HG03432 (cell line): ENCODE measurements around the gene CCDC158.
"Not testable (repeated sequence)": the region's sequence is repeated elsewhere in the genome, so short reads cannot be mapped to it uniquely, and the experiment has no call there.

Experiments
- ATAC-seq: cut with Tn5 transposase; IDR thresholded peaks from one replicate; pipeline ENCODE4 v1.9.1; 2021; ENCODE audit warnings: mild to moderate bottlenecking, moderate library complexity; ENCODE audit not compliant: unreplicated experiment

CCDC158 gene

DNA sequence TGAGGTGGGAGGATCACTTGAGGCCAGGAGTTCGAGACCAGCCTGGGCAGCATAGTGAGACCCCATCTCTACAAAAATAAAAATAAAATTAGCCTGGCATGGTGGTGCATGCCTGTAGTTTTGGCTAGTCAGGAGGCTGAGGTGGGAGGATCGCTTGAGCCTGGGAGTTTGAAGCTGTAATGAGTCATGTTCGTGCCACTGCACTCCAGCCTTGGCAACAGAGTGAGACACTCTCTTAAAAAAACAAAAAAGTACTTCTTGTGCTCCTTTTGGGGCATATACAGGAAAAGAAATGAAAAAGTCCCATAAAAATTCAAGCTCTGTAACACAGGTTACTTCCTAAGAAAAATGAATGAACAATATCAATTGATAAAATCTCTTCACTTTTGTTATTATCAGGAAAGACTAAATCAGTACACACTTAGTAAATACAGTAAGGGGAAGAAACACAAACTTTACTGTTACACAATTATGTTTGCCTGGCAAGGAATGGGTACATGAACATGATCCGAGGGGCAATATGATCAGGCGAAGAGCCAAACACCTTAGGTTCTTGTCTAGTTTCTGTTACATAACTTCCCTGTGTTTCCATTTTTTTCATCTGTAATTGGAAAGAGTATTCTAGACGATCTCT is 46.9 kb downstream of the CCDC158 start:
- no peak for ATAC-seq

DNA sequence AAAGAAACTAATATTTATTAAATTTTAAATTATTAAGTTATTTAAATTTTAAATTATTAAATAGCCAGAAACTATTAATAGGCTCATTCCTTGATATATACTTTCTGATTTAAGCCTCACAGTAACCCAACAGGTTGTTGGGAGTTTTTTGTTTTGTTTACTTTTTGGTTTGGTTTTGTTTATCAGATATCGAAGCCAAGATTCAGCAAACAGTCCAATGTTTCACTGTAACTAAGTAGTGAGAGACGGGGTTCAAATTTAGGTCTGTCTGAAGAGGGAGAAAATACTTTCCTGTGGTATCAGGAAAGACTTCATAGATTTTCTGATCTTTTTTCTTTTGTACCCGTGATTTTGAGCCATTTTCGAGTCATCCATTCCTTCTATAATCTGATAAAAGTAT is 54.2 kb downstream of the CCDC158 start:
- no peak for ATAC-seq

- ATAC-seq = no peak
Measured at GRCh38 chr4:76365636-76366035, 55.3 kb downstream of the CCDC158 start.

DNA sequence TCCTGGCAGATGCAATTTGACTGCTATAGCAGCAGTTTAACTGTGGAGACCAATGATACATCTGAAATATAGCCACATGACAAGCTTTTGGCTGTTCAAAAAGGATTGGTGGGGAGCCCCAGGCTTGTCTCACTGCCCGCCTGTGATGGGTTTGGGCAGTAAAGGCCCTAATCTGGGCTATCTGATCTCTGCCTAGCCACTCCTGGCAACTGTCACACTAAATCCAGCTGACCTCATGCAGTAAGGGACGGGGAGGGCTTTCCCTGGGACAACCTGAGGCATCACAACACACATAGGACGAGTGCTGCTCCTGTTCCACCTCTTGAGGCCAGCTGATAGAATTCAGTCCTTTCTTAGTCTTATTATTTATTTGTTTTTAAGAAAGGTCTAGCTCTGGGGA is 56.2 kb downstream of the CCDC158 start:
- no peak for ATAC-seq

DNA sequence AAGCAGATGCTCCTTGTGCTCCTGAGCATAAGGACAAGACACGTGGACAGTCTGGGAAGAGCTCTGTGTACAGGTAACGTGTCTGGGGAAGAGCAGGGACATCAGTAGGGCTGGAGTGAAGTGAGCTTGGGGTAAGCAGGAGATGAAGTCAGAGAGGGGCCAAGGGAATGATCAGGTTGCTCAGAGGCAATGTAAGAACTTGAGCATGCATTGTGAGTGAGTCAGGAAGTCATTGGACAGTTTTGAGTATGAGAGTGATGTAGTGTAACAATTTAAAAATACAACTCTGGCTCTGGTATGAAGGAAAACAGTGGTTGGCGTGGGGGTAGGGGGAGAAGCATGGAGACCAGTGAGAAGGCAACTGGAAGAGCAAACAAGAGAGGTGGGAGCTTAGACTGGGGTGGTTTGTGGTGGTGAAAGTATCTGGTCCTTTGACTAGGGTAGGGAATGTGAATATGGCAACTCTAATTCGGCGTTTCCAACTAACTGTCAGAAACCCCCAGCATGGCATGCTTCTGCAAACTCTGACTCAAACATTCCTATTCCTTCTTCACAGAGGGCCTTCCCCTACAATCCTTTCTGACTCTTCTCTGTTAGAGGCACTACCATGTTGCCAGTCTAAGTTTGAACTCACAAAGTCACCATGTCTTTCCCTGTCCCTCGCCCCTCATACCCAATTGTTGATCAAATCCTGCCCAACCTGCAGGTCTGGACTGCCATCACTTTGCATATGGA is 57.2 kb downstream of the CCDC158 start:
- no peak for ATAC-seq

DNA sequence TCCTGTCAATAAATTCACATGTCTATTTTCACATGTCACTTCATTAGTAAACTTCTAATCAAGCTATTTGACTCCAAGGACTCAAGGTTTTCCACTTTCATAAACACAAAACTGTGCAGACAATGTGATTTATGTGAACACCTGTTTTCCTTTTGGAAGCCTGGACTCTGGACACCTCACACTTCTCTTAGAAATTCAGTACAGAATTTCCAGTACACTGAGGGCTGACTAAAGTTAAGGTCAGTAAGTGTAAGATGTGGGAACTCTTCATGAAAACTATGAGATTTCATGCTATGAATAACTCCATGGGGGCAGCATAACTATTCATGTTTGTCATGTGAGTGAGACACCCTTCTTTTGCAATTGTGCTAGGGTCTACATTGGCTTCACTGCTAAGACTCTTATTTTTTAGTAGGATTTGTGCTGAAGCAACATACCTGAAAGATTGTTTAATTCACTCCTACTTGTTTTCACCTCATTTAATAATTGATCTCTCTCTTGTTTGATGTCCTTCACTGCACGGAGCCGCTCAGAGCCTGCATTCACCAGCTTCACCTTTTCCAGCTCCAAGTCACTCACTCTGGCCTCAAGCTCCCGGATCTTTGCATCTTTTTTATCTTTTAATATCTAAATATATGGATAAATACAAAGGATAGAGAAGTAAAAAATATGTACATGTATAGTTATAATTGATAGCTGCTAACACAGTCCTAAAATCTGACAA is 59.1 kb downstream of the CCDC158 start:
- no peak for ATAC-seq

DNA sequence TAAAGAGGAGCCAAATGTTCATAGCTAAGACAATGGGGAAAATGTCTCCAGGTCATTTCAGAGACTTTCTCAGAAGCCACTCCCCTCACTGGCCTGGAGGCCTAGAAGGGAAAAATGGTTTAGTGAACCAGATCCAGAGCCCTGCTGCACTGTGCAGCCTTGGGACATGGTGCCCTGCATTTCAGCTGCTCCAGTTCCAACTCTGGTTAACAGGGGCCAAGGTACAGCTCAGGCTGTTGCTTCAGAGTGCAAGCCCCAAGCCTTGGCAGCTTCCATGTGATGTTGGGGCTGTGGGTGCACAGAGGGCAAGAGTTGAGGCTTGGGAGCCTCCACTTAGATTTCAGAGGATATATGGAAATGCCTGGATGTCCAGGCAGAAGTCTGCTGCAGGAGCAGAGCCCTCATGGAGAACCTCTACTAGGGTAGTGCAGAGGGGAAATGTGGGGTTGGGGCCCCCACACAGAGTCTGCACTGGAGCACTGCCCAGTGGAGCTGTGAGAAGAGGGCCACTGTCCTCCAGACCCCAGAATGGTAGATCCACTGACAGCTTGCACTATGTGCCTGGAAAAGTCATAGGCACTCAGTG is 61.0 kb downstream of the CCDC158 start:
- ATAC-seq = not testable (repeated sequence)

DNA sequence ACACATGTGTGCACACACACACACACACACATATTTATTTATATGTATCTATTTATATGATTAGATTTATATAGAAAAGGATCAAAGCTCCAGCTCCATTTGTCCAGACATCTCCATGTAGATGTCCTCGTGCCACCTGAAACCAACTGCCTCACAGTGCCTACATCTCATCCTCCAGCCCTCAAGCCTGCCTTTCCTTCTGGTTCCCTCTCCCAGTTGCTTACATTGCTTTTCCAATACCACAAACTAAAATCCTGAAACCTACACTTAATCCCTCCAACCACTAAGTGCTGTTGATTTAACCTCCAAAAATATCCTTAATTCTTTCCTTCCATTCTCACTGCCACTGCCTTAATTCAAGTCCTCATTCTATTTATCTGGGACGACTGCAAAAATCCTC is 63.0 kb downstream of the CCDC158 start:
- ATAC-seq = no peak

DNA sequence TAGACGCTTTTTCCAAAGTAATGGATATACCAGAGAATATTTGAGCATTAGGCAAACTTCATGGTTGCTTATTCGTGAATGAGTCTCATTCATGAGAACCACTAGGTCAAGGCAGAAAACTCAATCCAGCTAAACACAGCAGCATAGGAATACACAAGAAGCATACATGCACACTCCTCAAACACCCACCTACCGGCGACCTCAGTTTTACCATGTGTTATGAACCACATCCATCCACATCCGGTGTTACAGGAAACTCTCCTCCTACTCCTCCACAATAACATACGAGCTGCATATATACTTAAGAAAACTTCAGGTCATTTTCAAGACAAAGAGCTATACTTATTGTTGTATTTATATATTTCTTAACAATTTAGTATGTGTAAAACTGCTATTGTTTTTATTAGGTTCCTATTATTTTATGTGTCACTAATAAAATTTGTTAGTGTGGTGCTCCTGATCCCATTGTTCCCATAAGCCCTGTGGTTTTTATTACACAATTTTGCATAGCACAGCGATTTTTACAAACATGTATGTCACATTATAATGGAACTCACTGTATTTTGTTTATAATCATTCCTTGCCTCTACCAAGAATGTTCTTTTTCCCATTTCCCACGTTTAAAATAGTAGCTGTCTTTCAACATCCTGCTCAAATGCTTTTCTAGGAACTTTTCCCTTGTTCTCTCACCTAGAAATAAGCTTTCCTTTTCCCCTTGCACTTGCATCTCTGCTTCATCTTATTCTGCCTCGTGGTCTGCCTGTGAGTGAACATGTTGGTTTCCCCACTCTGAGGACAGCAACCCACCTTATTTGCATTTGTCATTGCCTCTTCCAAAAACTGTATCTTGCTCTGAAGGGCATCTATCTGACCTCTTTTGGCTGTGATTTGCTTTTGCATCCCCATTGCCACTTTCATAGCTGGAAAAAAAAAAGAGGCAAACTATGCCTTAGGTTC is 66.1 kb downstream of the CCDC158 start:
- ATAC-seq = no peak

DNA sequence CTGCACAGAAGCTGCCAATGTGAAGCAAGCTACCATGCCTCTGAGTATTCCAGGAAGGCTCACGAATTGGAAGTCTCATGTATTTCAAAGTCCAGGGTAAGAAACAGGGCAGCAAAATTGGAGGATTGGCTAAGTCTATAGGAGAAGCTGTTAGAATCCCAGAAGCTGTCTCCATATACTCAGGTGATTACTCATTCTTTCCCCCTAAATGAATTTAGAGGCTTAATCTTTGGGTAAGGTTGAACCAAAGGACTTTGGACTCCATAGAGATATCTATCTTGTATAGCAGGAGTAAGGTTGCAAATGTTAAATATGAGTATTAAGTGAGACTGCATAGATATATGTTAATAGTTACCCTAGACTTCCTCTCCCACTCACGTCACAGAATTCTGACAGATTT is 78.1 kb downstream of the CCDC158 start:
- ATAC-seq = no peak

DNA sequence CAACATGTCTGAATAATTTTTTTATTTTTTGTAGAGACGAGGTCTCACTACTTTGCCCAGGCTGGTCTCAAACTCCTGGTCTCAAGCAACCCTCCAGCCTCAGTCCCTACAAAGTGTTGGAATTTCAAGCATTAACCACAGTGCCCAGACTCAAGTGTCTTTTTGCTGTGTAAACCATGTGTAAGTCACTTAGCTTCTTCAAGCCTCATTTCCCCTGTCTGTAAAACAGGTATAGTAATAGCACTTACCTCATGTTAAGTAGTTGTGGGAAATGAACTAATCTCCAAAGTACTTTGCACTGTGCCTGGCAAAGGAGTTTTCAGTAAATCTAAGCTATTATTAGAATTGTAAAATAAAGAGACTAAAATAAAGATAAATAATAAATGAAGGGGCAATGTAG is 78.8 kb downstream of the CCDC158 start:
- ATAC-seq = no peak

DNA sequence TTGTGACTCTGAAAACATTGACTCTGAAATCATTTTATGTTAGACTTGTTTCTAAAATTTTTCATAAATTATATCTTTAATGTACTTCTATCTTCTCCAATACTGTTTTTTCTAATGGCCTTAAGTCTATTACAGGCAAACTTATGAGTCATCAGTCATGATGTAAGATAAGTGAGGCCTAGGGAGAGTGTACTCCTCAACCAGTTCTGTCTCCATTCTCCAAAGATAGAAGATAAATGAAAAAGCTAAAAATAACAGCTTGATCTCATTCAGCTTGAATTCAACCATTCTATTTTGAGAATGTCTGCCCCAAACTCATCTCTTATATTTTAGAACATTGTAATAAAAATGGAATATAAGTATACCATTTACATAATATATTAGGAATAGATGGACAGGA is 79.9 kb downstream of the CCDC158 start:
- no peak for ATAC-seq

DNA sequence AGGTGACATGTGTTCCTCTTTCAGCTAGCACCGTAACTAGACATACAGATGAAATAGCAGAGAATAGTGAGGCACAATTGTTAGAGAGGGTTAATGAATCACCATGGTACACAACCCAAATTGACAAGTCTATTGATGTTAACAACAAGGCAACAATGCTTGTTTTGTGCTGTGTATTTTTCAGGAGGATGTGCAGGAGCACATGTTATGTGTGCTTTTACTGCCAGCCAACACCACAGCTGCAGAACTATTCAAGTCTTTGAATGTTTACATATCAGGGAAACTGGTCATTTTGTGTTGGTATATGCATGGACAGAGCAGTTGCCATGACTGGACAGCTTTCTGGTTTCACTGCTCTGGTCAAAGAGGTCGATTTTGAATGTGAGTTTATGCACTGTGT is 81.6 kb downstream of the CCDC158 start:
- no peak for ATAC-seq

GRCh38 chr4:76334885-76335284 is 86.1 kb downstream of the CCDC158 start:
- no peak for ATAC-seq

GRCh38 chr4:76326515-76326914 is 94.4 kb downstream of the CCDC158 start:
- ATAC-seq = no peak

GRCh38 chr4:76325072-76325471 is 95.9 kb downstream of the CCDC158 start:
- no peak for ATAC-seq

DNA sequence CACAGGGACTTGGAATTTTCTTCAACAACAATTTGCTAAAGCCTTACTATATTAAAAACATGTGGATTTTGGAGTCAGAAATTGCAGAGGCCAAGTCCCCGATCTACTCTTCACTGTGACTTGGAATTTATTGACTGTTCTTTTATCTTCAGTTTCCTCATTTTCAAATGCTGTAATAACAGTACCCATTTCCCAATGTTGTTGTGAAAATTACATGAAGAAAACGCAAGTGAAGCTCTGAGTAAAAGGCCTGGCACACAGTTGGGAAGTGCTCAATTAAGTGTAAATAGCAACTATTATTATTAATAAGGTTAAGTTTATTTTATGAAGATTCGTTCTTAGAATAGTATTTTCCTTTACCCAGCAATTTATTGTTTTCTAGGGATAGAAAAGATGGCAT is 98.7 kb downstream of the CCDC158 start:
- no peak for ATAC-seq

GRCh38 chr4:76316131-76316530 is 104.8 kb downstream of the CCDC158 start:
- no peak for ATAC-seq

- no peak for ATAC-seq
Measured at GRCh38 chr4:76315267-76315918, 105.5 kb downstream of the CCDC158 start.

- no peak for ATAC-seq
Measured at GRCh38 chr4:76313547-76313946, 107.4 kb downstream of the CCDC158 start.
